ENCODE measurements around the gene SYPL2.

GRCh38 chr1:109501644-109502363 lies 35.5 kb downstream of the SYPL2 start:
- TF ChIP-seq, protein P1, sequence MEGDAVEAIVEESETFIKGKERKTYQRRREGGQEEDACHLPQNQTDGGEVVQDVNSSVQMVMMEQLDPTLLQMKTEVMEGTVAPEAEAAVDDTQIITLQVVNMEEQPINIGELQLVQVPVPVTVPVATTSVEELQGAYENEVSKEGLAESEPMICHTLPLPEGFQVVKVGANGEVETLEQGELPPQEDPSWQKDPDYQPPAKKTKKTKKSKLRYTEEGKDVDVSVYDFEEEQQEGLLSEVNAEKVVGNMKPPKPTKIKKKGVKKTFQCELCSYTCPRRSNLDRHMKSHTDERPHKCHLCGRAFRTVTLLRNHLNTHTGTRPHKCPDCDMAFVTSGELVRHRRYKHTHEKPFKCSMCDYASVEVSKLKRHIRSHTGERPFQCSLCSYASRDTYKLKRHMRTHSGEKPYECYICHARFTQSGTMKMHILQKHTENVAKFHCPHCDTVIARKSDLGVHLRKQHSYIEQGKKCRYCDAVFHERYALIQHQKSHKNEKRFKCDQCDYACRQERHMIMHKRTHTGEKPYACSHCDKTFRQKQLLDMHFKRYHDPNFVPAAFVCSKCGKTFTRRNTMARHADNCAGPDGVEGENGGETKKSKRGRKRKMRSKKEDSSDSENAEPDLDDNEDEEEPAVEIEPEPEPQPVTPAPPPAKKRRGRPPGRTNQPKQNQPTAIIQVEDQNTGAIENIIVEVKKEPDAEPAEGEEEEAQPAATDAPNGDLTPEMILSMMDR (IDR thresholded peaks at IDR 0.05), result no peak
- TF ChIP-seq POLR2AphosphoS5 (IDR thresholded peaks at IDR 0.05), result no peak

Measured in stomach (tissue), 4 donors.